ENCODE data around the gene HNRNPUL2.
A peak's percentile ranks its signal among the peaks of the same experiment; 100 is the strongest.
"Not testable (repeated sequence)": the region's sequence is repeated elsewhere in the genome, so short reads cannot be mapped to it uniquely, and the experiment has no call there.

HNRNPUL2 gene

DNA sequence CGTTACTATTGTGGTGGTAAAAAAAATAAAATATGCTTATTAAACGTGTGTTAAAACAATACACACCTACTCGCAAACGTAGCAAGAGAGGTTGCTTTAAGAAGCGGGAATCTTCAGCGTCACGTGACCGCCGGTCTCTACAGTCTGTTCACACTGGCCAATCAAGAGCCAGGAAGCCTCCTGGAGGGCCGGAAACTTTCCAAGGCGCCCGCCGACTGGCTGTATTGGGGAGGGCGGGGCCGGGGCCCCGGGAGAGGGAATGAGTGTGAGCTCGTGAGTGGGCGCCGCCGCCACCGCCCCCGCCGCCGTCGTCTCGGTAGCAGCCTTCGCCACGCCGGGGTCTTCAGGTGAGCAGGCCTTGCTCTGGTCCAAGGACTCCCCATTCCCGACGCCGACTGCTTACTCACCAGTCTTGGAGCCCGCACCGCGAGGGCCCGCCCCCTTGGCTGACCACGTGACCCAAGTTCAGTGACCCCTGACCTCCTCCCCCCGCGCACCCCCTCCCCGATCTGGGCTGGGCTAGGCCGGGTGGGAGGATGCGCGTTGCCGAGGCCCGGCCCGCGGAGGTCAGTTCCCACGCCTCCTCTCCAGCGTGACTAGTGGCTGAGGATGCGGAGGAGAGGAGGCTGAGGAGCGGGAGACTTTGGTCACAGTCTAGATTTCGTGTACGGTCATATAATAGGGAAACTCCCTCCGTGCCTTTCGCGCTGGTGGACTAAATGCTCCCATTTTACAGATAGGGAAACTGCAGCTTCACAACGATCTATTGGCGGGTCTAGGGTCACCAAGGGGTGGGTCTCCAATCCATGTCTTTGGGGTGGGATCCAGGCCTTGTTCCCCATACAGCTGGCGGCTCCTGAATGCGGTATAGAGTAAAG is 44.1 kb upstream of the HNRNPUL2 start, which contains the start of gene TAF6L:
Gene TAF6L, plus strand, starts transcription at position 253 of the 878 bp plus-strand sequence. CDS start 4,388 bp downstream, outside the sequence.
- H3K36me3 ChIP-seq (ENCODE audit: insufficient read depth, low read length): peaks cover 17% of the 10 kb centered on the region; the same call in 1 of the 2 replicates

DNA sequence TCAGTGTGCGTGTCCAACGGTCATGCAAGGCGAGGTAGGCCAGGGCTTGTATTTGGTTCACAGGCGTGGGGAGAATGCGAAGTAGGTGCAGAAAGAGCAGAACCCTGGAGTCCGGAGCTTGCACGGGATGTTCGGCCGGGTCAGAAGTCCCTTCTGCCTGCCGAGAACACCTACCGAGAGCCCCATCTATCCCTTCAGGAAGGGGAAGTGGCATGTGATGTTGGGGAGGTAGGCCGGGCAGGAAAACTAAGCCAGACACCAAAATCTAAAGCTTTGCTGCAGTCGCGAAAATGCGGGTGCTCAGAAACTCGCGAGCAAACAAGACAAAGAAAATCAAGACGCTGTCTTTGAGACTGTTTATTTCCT is 43.5 kb upstream of the HNRNPUL2 start:
- H3K27me3 ChIP-seq (ENCODE audit: insufficient read depth, low read length): no peaks in the 10 kb centered on the region
- TF ChIP-seq, protein P1, sequence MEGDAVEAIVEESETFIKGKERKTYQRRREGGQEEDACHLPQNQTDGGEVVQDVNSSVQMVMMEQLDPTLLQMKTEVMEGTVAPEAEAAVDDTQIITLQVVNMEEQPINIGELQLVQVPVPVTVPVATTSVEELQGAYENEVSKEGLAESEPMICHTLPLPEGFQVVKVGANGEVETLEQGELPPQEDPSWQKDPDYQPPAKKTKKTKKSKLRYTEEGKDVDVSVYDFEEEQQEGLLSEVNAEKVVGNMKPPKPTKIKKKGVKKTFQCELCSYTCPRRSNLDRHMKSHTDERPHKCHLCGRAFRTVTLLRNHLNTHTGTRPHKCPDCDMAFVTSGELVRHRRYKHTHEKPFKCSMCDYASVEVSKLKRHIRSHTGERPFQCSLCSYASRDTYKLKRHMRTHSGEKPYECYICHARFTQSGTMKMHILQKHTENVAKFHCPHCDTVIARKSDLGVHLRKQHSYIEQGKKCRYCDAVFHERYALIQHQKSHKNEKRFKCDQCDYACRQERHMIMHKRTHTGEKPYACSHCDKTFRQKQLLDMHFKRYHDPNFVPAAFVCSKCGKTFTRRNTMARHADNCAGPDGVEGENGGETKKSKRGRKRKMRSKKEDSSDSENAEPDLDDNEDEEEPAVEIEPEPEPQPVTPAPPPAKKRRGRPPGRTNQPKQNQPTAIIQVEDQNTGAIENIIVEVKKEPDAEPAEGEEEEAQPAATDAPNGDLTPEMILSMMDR (IDR thresholded peaks at IDR 0.05; ENCODE audit: low read length): no peak
- TF ChIP-seq EZH2 (IDR thresholded peaks at IDR 0.05; ENCODE audit: borderline replicate concordance, low read length): no peak
- H3K79me2 ChIP-seq (ENCODE audit: insufficient read depth, low read length): no peaks in the 10 kb centered on the region

More for the DNA sequence above, 44.1 kb upstream of the HNRNPUL2 start, which contains the start of gene TAF6L:
- no peaks in the 10 kb centered on the region for H3K27me3 ChIP-seq (ENCODE audit: insufficient read depth, low read length)
- H3K9ac ChIP-seq (ENCODE audit: low read length): peak within 1 kb of the TSS; percentile 86
- TF ChIP-seq, protein P1 (IDR thresholded peaks at IDR 0.05; ENCODE audit: low read length): no peak
- TF ChIP-seq EZH2 (IDR thresholded peaks at IDR 0.05; ENCODE audit: borderline replicate concordance, low read length): no peak
- no peaks in the 10 kb centered on the region for H3K9me3 ChIP-seq (ENCODE audit: low read length)
- H3K4me2 ChIP-seq (ENCODE audit: low read length): peak within 1 kb of the TSS; percentile 99
- peak within 1 kb of the TSS; percentile 58 for H2AFZ ChIP-seq (ENCODE audit: low read length)
- no peaks in the 10 kb centered on the region for H3K9me2 ChIP-seq (ENCODE audit: low read depth, low read length)
- H3K4me1 ChIP-seq (ENCODE audit: insufficient read depth, low read length, severe bottlenecking): peaks cover 25% of the 10 kb centered on the region
- no peaks in the 10 kb centered on the region for H3F3A ChIP-seq (ENCODE audit: insufficient read depth, low read length)
- H4K20me1 ChIP-seq (ENCODE audit: insufficient read depth, low read length): no peaks in the 10 kb centered on the region
- no peaks in the 10 kb centered on the region for H3K79me2 ChIP-seq (ENCODE audit: insufficient read depth, low read length)
- H3K27ac ChIP-seq (ENCODE audit: low read depth, low read length, poor library complexity, severe bottlenecking): peak within 1 kb of the TSS; percentile 90
- H3K4me3 ChIP-seq (ENCODE audit: low read depth, low read length, poor library complexity, severe bottlenecking): peak within 1 kb of the TSS; percentile 95

DNA sequence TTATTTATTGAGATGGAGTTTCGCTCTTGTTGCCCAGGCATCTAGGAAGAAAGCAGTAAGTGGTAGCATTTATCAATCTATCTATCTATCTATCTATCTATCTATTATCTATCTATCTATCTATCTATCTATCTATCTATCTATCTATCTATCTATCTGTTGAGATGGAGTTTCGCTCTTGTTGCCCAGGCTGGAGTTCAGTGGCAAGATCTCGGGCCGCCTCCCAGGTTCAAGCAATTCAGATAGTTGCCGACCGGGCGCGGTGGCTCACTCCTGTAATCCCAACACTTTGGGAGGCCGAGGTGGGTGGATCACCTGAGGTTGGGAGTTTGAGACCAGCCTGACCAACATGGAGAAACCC is 33.6 kb upstream of the HNRNPUL2 start:
- H3K9ac ChIP-seq (ENCODE audit: low read length): peak overlapping the region; percentile 47; the same call in 1 of the 2 replicates
- not testable (repeated sequence) for H3K9me3 ChIP-seq (ENCODE audit: low read length); H2AFZ ChIP-seq (ENCODE audit: low read length); H4K20me1 ChIP-seq (ENCODE audit: insufficient read depth, low read length); H3K9me2 ChIP-seq (ENCODE audit: low read depth, low read length); H3K79me2 ChIP-seq (ENCODE audit: insufficient read depth, low read length); H3K36me3 ChIP-seq (ENCODE audit: insufficient read depth, low read length); H3K27me3 ChIP-seq (ENCODE audit: insufficient read depth, low read length); H3K27ac ChIP-seq (ENCODE audit: low read depth, low read length, poor library complexity, severe bottlenecking); H3F3A ChIP-seq (ENCODE audit: insufficient read depth, low read length)
- H3K4me2 ChIP-seq (ENCODE audit: low read length): peak overlapping the region; percentile 96
- peaks cover 13% of the 10 kb centered on the region for H3K4me1 ChIP-seq (ENCODE audit: insufficient read depth, low read length, severe bottlenecking)
- peak overlapping the region; percentile 92 for H3K4me3 ChIP-seq (ENCODE audit: low read depth, low read length, poor library complexity, severe bottlenecking)

More for the DNA sequence above, 43.5 kb upstream of the HNRNPUL2 start:
- H4K20me1 ChIP-seq (ENCODE audit: insufficient read depth, low read length): no peaks in the 10 kb centered on the region
- peak overlapping the region; percentile 86 for H3K9ac ChIP-seq (ENCODE audit: low read length)
- peak overlapping the region; percentile 95 for H3K4me3 ChIP-seq (ENCODE audit: low read depth, low read length, poor library complexity, severe bottlenecking)
- H3K36me3 ChIP-seq (ENCODE audit: insufficient read depth, low read length): peaks cover 17% of the 10 kb centered on the region; the same call in 1 of the 2 replicates
- H3F3A ChIP-seq (ENCODE audit: insufficient read depth, low read length): no peaks in the 10 kb centered on the region
- no peaks in the 10 kb centered on the region for H3K9me3 ChIP-seq (ENCODE audit: low read length)
- H2AFZ ChIP-seq (ENCODE audit: low read length): peak overlapping the region; percentile 58
- peak overlapping the region; percentile 99 for H3K4me2 ChIP-seq (ENCODE audit: low read length)
- peak overlapping the region; percentile 90 for H3K27ac ChIP-seq (ENCODE audit: low read depth, low read length, poor library complexity, severe bottlenecking)
- H3K9me2 ChIP-seq (ENCODE audit: low read depth, low read length): no peaks in the 10 kb centered on the region
- peaks cover 25% of the 10 kb centered on the region for H3K4me1 ChIP-seq (ENCODE audit: insufficient read depth, low read length, severe bottlenecking)

All from OCI-LY1 (cell line).